GM12873 (cell line): ENCODE measurements around the gene ABLIM2.

Experiments used
- TF ChIP-seq, protein P1 (sequence below): IDR thresholded peaks from 2 replicates; pipeline ENCODE4 v1.5.1; 2012; ENCODE audit warnings: low read depth, mild to moderate bottlenecking, moderate library complexity, low read length, control low read depth; ENCODE audit not compliant: insufficient read depth; ENCODE audit errors: missing control alignments

ABLIM2 gene

DNA sequence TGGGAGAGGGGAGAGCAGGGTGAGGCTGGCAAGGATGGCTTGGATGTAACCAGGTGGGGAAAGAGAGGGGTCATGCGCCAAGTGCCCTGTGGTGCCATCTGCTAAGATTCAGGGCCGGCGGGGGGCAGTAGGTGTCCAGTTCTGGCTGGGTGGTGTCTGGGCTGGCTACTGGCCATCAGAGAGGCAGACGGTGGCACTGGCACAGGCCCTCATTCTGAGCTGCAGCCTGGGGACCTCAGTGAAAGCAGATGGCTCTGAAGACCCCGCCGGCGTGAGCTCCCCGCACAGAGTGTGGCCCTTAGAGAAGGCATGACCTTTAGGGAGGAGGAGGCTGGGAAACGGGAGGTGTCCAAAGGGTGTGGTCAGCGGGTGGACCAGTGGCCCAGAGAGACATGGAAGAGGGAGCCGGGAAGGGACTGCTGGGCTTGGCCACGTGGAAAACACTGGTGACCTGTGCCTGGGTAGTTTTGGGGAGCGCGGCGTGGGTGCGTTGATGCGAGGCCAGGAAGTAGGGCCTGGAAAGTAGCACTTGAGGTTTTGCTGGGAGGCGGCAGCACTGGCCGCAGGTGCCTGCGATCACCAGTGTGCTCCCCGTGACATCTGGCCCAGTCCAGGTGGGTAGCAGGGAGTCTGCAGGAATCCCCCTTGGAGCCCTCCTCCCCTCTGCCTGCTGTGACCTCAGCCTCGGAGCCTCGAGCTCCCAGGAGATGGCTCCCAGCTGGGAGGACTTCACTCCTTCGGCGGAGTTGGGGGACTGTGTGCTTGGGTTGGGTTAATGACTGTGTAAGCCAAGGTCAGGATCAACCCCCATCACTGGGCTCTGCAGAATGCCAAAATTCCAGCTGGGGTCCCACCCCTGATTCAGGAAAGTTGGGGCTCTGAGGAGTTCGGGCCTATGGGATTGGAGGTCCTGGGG is 31.2 kb upstream of the ABLIM2 start:
- TF ChIP-seq, protein P1, sequence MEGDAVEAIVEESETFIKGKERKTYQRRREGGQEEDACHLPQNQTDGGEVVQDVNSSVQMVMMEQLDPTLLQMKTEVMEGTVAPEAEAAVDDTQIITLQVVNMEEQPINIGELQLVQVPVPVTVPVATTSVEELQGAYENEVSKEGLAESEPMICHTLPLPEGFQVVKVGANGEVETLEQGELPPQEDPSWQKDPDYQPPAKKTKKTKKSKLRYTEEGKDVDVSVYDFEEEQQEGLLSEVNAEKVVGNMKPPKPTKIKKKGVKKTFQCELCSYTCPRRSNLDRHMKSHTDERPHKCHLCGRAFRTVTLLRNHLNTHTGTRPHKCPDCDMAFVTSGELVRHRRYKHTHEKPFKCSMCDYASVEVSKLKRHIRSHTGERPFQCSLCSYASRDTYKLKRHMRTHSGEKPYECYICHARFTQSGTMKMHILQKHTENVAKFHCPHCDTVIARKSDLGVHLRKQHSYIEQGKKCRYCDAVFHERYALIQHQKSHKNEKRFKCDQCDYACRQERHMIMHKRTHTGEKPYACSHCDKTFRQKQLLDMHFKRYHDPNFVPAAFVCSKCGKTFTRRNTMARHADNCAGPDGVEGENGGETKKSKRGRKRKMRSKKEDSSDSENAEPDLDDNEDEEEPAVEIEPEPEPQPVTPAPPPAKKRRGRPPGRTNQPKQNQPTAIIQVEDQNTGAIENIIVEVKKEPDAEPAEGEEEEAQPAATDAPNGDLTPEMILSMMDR, result no peak

DNA sequence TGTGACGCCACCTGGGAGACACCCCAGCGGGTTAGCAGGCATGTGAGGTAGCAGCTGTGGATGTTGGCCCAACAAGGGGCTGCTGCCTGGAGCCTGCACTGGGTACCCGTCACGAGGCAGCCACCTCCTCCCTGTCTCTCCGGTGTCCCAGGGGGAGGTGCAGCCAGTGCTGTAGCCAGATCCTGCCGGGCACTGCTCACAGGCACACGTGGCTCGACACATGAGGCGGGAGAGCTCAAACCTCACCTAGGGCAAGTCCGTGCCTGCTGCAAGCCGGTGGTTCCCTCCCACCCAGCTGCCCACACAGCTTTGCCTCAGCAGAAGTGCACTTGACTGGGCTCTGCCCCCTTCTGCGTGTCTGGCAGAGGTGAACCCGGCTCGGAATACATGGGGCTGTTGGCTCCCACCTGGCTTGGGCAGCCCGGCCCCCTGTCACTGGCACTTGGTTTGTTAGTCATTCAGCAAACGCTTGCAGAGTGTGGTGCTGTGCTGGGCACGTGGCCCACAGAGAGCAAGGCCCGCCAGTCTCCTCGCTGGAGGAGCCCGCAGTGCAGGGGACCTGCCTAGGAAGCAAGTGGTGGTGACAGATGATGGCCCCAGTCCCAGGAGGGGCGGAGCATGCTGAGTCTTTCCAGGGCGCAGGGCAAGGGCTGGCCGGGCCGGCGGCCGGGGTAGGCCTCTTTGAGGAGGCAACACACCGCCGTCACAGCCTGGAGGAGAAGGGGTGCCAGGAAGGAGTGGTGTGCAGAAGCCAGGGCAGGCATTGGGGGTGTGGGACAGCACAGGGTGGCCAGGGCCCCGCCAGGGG is 30.3 kb upstream of the ABLIM2 start:
- TF ChIP-seq, protein P1, result no peak

DNA sequence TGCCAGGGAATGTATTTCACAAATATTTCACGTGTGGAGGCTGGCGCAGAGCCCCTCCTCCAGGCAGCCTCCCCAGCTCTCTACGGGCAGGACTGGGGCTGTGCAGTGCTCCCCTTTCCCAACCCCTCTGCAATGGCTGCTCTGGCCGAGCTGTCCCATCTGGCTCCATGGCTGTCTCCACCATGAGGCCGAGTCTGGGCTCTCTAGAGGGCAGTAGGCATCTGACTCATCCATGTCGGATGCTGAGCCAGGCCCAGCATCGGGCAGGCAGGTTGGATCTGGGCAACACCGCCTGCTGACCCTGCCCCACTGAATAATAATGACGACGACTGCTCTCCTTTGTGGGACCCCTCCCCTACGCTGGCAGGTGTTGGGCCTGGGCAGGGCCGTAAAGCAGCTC is 29.5 kb upstream of the ABLIM2 start:
- TF ChIP-seq, protein P1, result no peak

DNA sequence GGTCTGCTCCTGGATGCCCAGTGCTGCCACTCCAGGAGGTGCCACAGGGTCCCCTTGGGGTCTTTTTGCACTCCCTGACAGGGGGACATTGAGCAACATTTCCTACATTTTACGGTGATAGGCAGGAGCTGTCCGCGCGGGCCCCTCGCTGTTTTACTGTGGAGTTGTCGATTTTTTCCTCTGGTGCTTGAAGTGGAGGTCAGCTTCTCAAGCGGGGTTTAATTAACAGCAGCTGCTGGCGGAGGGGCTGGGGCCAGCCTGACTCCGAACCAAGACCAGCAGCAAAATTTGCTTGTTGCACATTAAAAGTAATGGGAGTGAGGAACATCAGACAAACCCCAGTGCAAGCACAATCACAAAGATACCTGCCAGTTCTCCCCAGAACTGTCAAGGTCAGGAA is 27.3 kb upstream of the ABLIM2 start:
- TF ChIP-seq, protein P1, result no peak

DNA sequence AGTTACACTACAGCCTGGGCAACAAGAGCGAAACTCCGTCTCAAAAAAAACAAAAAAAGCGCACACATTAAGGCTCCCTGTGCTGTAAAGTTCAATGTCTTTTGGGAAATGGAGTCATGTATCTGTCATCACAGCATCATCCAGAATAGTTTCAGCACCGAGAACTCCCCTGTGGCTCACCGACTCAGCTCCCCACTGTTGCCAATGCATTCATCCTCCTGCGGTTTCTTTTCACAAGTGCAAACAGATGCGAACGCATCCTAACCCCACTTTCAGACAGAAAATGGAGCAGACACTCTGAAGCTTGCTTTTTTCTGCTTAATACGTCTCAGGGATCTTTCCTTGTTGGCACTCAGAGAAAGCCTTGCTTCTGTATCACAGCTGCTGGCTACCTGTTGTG is 26.7 kb upstream of the ABLIM2 start:
- TF ChIP-seq, protein P1, result no peak

DNA sequence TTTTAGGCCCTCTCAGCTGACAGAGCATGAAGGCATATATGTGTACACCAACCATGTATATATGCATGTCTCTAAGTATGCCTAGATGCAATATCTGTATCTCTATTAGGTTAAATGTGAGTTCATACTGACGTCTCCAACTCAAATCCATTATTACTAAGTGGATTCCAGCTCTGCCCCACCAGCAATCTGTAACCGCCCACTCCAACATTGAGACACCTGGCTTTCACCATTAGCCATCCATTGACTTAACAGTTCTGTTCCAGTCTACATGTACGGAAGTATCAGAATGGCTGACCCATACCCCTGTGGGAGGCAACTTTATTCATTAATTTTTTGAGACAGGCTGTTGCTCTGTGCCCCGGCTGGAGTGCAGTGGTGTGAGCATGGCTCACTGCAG is 25.4 kb upstream of the ABLIM2 start:
- TF ChIP-seq, protein P1, result no peak
